Breast epithelium (tissue), 4 donors: ENCODE measurements around the gene IGFN1. TPM values are rescaled to one million over a fixed set of nuclear protein-coding genes. Genes with fewer than 3 reads are reported as not detected.

Experiments used
- DNase-seq, 2 donors: peaks; one replicate each; pipeline ENCODE4 v3.0.0-alpha.2; 2019; ENCODE audit warnings: low spot score in 2 of 2
- H3K27ac ChIP-seq, 2 donors: fragments of 200-600 bp; sonication (generic) in 1 of 2; one replicate each; pipeline ENCODE4 v1.5.1; 2016 to 2019; ENCODE audit warnings: mild to moderate bottlenecking in 1 of 2
- H3K27me3 ChIP-seq, 2 donors: fragments of 200-600 bp; sonication (generic) in 1 of 2; one replicate each; pipeline versions ENCODE4 v1.5.1 to v1.6.0; 2017 to 2019; ENCODE audit warnings: control low read depth in 1 of 2, mild to moderate bottlenecking in 1 of 2
- H3K36me3 ChIP-seq: fragments of 200-600 bp; one replicate; pipeline ENCODE4 v1.5.1; 2019
- H3K4me1 ChIP-seq, 2 donors: fragments of 200-600 bp; sonication (generic); one replicate each; pipeline ENCODE4 v1.5.1; 2016 to 2019; ENCODE audit warnings: control low read depth in 1 of 2
- H3K4me3 ChIP-seq, 3 donors: fragments of 200-600 bp; sonication (generic); 1 replicate in 2 of 3; 2 replicates in 1 of 3; pipeline ENCODE4 v1.5.1; 2016 to 2019; ENCODE audit warnings: mild to moderate bottlenecking in 3 of 3, moderate library complexity in 2 of 3
- H3K9me3 ChIP-seq, 2 donors: fragments of 200-600 bp; sonication (generic) in 1 of 2; one replicate each; pipeline ENCODE4 v1.5.1; 2016 to 2019; ENCODE audit warnings: control low read depth in 1 of 2
- POLR2A ChIP-seq: fragments of 450-650 bp; IDR thresholded peaks from one replicate; pipeline ENCODE4 v1.6.1; 2016; ENCODE audit warnings: antibody characterized with exemption, mild to moderate bottlenecking, moderate library complexity
- POLR2AphosphoS5 ChIP-seq, 3 donors: sonication (generic); formaldehyde crosslinking; IDR thresholded peaks; one replicate each; pipeline ENCODE4 v1.6.1; 2017; ENCODE audit warnings: antibody characterized with exemption in 3 of 3
- intact Hi-C: fragments of 100-400 bp; cut with DNase I; formaldehyde crosslinking; loops from one replicate; pipeline ENCODE4 v1.15.1; 2023; ENCODE audit warnings: low total_unique reads
- total RNA-seq, 3 donors: library from RNA; depleted of rRNA; stranded (reverse); fragments of >200 nt; gene quantifications; one replicate each; pipeline ENCODE4 v1.1.0, GENCODE V29; 2016
- TF ChIP-seq, protein P1 (sequence below), 3 donors: fragments of 450-650 bp; IDR thresholded peaks; one replicate each; pipeline ENCODE4 v1.5.1; 2016 to 2017; ENCODE audit warnings: antibody characterized with exemption in 3 of 3, mild to moderate bottlenecking in 3 of 3, moderate library complexity in 3 of 3

Gene IGFN1
- total RNA-seq, 3 donors from 2014 or later, result 0.33 to 1.3 (median 0.59) TPM

GRCh38 chr1:201216395-201217085, 25.9 kb downstream of the IGFN1 start:
- no peak for DNase-seq
- intact Hi-C loops, result no loop called here
- TF ChIP-seq, protein P1, sequence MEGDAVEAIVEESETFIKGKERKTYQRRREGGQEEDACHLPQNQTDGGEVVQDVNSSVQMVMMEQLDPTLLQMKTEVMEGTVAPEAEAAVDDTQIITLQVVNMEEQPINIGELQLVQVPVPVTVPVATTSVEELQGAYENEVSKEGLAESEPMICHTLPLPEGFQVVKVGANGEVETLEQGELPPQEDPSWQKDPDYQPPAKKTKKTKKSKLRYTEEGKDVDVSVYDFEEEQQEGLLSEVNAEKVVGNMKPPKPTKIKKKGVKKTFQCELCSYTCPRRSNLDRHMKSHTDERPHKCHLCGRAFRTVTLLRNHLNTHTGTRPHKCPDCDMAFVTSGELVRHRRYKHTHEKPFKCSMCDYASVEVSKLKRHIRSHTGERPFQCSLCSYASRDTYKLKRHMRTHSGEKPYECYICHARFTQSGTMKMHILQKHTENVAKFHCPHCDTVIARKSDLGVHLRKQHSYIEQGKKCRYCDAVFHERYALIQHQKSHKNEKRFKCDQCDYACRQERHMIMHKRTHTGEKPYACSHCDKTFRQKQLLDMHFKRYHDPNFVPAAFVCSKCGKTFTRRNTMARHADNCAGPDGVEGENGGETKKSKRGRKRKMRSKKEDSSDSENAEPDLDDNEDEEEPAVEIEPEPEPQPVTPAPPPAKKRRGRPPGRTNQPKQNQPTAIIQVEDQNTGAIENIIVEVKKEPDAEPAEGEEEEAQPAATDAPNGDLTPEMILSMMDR (IDR thresholded peaks at IDR 0.05), result no peak
- TF ChIP-seq POLR2AphosphoS5 (IDR thresholded peaks at IDR 0.05), result no peak
- no peak for TF ChIP-seq POLR2A

GRCh38 chr1:201217146-201217545, 26.5 kb downstream of the IGFN1 start:
- intact Hi-C loops, result no loop called here
- no peak for DNase-seq

More at GRCh38 chr1:201216395-201217085, 25.9 kb downstream of the IGFN1 start:
- H3K4me3 ChIP-seq, result no peak overlapping the region
- H3K4me1 ChIP-seq, result no peaks in the 10 kb centered on the region
- no peaks in the 10 kb centered on the region for H3K36me3 ChIP-seq
- no peaks in the 10 kb centered on the region for H3K27me3 ChIP-seq
- no peaks in the 10 kb centered on the region for H3K9me3 ChIP-seq
- H3K27ac ChIP-seq, result no peak overlapping the region

DNA sequence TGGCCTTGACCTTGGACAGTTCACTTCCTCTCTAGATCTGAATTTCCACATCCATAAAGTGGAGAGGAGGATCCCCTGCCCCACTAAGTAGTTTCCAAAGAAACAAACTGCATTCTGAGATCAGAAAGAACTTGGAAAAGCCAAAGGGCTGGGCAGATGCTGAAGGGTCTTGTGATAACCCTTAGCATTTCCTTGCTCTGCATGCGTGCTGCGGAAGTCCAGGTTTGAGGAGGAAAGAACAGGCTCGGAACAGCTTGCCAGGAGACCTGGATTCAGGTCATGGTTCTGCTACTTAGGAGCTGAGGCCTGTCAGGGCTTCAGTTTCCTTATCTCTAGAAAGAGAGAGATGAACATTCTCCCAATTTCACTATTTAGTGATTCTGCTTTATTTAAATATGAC, 27.2 kb downstream of the IGFN1 start:
- Histone ChIP-seq H3K27me3 (no peaks in the 10 kb centered on the region), H3K9me3 (no peaks in the 10 kb centered on the region), H3K27ac (no peak overlapping the region), H3K4me3 (no peak overlapping the region), H3K4me1 (no peaks in the 10 kb centered on the region), H3K36me3 (no peaks in the 10 kb centered on the region)
- intact Hi-C loops, result no loop called here
- DNase-seq, result no peak
- TF ChIP-seq, protein P1 (IDR thresholded peaks at IDR 0.05), result no peak
- TF ChIP-seq POLR2A (no peak), POLR2AphosphoS5 (IDR thresholded peaks at IDR 0.05) (no peak)

More at GRCh38 chr1:201217146-201217545, 26.5 kb downstream of the IGFN1 start:
- Histone ChIP-seq H3K27me3 (no peaks in the 10 kb centered on the region), H3K9me3 (no peaks in the 10 kb centered on the region), H3K4me1 (no peaks in the 10 kb centered on the region), H3K36me3 (no peaks in the 10 kb centered on the region), H3K4me3 (no peak overlapping the region), H3K27ac (no peak overlapping the region)
- no peak for TF ChIP-seq POLR2A
- TF ChIP-seq POLR2AphosphoS5 (IDR thresholded peaks at IDR 0.05), result no peak
- TF ChIP-seq, protein P1 (IDR thresholded peaks at IDR 0.05), result no peak

DNA sequence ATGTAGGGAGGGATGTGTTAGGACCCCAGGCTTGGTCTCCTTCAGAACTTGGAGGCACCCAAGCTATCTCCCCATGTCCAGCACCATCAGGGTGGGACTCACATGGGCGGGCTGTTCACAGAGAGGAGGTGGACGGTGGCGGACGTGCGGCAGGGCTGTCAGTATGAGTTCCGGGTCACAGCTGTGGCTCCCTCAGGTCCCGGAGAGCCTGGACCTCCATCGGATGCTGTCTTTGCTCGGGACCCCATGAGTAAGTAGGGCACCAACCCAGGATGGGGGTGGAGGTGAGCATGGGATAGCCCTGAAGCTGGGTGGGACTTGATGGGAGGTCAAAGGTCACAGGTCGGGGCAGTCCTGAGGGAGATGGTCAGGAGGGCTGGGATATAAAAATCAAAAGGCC, 27.8 kb downstream of the IGFN1 start:
- H3K4me3 ChIP-seq, result no peak overlapping the region
- H3K36me3 ChIP-seq, result no peaks in the 10 kb centered on the region
- TF ChIP-seq, protein P1 (IDR thresholded peaks at IDR 0.05), result no peak
- TF ChIP-seq POLR2AphosphoS5 (IDR thresholded peaks at IDR 0.05), result no peak
- TF ChIP-seq POLR2A, result no peak
- H3K27ac ChIP-seq, result no peak overlapping the region
- no peaks in the 10 kb centered on the region for H3K4me1 ChIP-seq
- H3K27me3 ChIP-seq, result no peaks in the 10 kb centered on the region
- no peak for DNase-seq
- H3K9me3 ChIP-seq, result no peaks in the 10 kb centered on the region
- intact Hi-C loops, result no loop called here

- no peak for DNase-seq
- Histone ChIP-seq H3K36me3 (no peaks in the 10 kb centered on the region), H3K27me3 (no peaks in the 10 kb centered on the region), H3K27ac (no peak overlapping the region), H3K4me3 (no peak overlapping the region), H3K4me1 (no peaks in the 10 kb centered on the region), H3K9me3 (no peaks in the 10 kb centered on the region)
- intact Hi-C loops, result no loop called here
- TF ChIP-seq POLR2AphosphoS5 (IDR thresholded peaks at IDR 0.05) (no peak), POLR2A (no peak)
- TF ChIP-seq, protein P1 (IDR thresholded peaks at IDR 0.05), result no peak
Observed at GRCh38 chr1:201219481-201220387, 29.1 kb downstream of the IGFN1 start.
